Measurements from ENCODE around the gene ITGAX. TPM values are rescaled to one million over a fixed set of nuclear protein-coding genes. Genes with fewer than 3 reads are reported as not detected.

Gene ITGAX
- total and polyA plus RNA-seq, 2 experiments from 2014 or later = not detected

GRCh38 chr16:31417916-31418315 is 62.9 kb downstream of the ITGAX start (continued):
- TF ChIP-seq REST (IDR thresholded peaks at IDR 0.05; ENCODE audit: unreplicated experiment) (no peak), NANOG (IDR thresholded peaks at IDR 0.05; ENCODE audit: borderline replicate concordance) (no peak), CREB1 (CRISPR knock-in tag; IDR thresholded peaks at IDR 0.05; ENCODE audit: low read depth) (no peak), EZH2 (IDR thresholded peaks at IDR 0.05; ENCODE audit: low read depth, unreplicated experiment) (no peak), POLR2AphosphoS5 (IDR thresholded peaks at IDR 0.05; ENCODE audit: low read depth) (no peak), JUNB (IDR thresholded peaks at IDR 0.05; ENCODE audit: unreplicated experiment) (no peak), EZH2phosphoT487 (IDR thresholded peaks at IDR 0.05; ENCODE audit: unreplicated experiment) (no peak)

- Mint-ChIP-seq H3K27me3 (ENCODE audit: insufficient read depth, low read depth, poor library complexity) (peaks cover 13% of the 10 kb centered on the region), H3K4me3 (no peak overlapping the region), H3K36me3 (ENCODE audit: low read depth) (no peaks in the 10 kb centered on the region), H3K9me3 (peaks cover 2% of the 10 kb centered on the region; the same call in 2 of the 3 replicates), H3K27ac (no peak overlapping the region), H3K4me1 (no peaks in the 10 kb centered on the region)
- H3K4me2 ChIP-seq = no peak overlapping the region
- ATAC-seq = no peak
- H3F3A ChIP-seq (replicated peaks; ENCODE audit: low read depth) = no peaks in the 10 kb centered on the region
- no peak overlapping the region for H3K27ac ChIP-seq (ENCODE audit: low read depth)
- H4K20me1 ChIP-seq (replicated peaks; ENCODE audit: insufficient read depth) = no peaks in the 10 kb centered on the region
- no peak overlapping the region for H2AFZ ChIP-seq
- H3K36me3 ChIP-seq (ENCODE audit: insufficient read depth) = no peaks in the 10 kb centered on the region
- no peaks in the 10 kb centered on the region for H3K79me2 ChIP-seq (replicated peaks; ENCODE audit: insufficient read depth)
- H3K9me2 ChIP-seq (ENCODE audit: insufficient read depth) = no peaks in the 10 kb centered on the region
- H3K27me3 ChIP-seq (ENCODE audit: insufficient read depth) = no peaks in the 10 kb centered on the region
- no peak overlapping the region for H3K4me3 ChIP-seq
- H3K4me1 ChIP-seq (ENCODE audit: insufficient read depth) = no peaks in the 10 kb centered on the region
- DNase-seq (ENCODE audit: low spot score) = no peak
- no peak for TF ChIP-seq ZNF331 (CRISPR knock-in tag; IDR thresholded peaks at IDR 0.05; ENCODE audit: low read depth)
- TF ChIP-seq ETS1 (IDR thresholded peaks at IDR 0.05) = no peak
- TF ChIP-seq POLR2AphosphoS5 (IDR thresholded peaks at IDR 0.05; ENCODE audit: low read depth) = no peak
- no peak for TF ChIP-seq JUNB (IDR thresholded peaks at IDR 0.05; ENCODE audit: unreplicated experiment)
- no peak for TF ChIP-seq EZH2 (IDR thresholded peaks at IDR 0.05; ENCODE audit: low read depth, unreplicated experiment)
- no peak for TF ChIP-seq NANOG (IDR thresholded peaks at IDR 0.05; ENCODE audit: borderline replicate concordance)
- no peak for TF ChIP-seq REST (IDR thresholded peaks at IDR 0.05; ENCODE audit: unreplicated experiment)
- TF ChIP-seq STAT1 (IDR thresholded peaks at IDR 0.05; ENCODE audit: unreplicated experiment) = no peak
- no peak for TF ChIP-seq ZNF114 (CRISPR knock-in tag; IDR thresholded peaks at IDR 0.05)
Observed at GRCh38 chr16:31420037-31420436, 65.1 kb downstream of the ITGAX start.

All from GM23338 (cell line).